MM.1S (cell line): ENCODE results near the gene PPP5C.

Source experiments
- CTCF ChIP-seq: fragments of 300-600 bp; sonication (generic); IDR thresholded peaks from 2 replicates; pipeline ENCODE4 v1.5.1; 2016; ENCODE audit warnings: antibody characterized with exemption, low read length, mixed read lengths
- EZH2 ChIP-seq: fragments of 300-600 bp; sonication (generic); optimal IDR thresholded peaks from 2 replicates; pipeline ENCODE3; 2017; ENCODE audit warnings: low read depth, mild to moderate bottlenecking, antibody characterized with exemption, low read length, mixed read lengths
- EZH2phosphoT487 ChIP-seq: fragments of 300-600 bp; sonication (generic); IDR thresholded peaks from 2 replicates; pipeline ENCODE4 v1.6.1; 2018; ENCODE audit warnings: antibody characterized with exemption, low read length

GRCh38 chr19:46386151-46386550, 39.3 kb downstream of the PPP5C start:
- no peak for TF ChIP-seq CTCF
- no peak for TF ChIP-seq EZH2
- TF ChIP-seq EZH2phosphoT487 = no peak
